Measurements from ENCODE around the gene KCTD19. TPM values are rescaled to one million over a fixed set of nuclear protein-coding genes. Genes with fewer than 3 reads are reported as not detected.
"Not testable (repeated sequence)": the region's sequence is repeated elsewhere in the genome, so short reads cannot be mapped to it uniquely, and the experiment has no call there.

The KCTD19 gene
- polyA plus RNA-seq, 2 donors = not detected

DNA sequence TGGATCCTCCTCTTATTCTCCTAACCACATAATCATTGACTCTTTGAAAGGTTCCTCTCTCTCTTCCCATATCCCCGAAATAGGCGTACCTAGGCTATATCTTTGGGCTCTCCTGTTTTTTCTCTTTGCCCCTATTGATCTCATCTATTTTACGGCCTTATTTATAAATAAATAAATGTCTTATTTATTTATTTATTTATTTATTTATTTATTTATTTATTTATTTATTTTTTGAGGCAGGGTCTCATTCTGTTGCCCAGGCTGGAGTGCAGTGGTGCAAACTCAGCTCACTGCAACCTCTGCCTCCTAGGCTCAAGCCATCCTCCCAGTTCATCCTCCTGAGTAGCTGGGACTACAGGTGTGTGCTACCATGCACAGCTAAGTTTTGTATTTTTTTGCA, 25.9 kb upstream of the KCTD19 start:
- not testable (repeated sequence) for H3K27me3 ChIP-seq (ENCODE audit: control insufficient read depth in 1 of 2, insufficient read depth in 2 of 2, low read length in 2 of 2); H3K9me3 ChIP-seq (ENCODE audit: control insufficient read depth in 2 of 2, insufficient read depth in 1 of 2, low read depth in 1 of 2, low read length in 1 of 2); H3K36me3 ChIP-seq (ENCODE audit: control insufficient read depth in 2 of 2, insufficient read depth in 2 of 2, low read length in 1 of 2); H3K4me3 ChIP-seq (ENCODE audit: low read depth in 1 of 2, low read length in 2 of 2); H3K4me1 ChIP-seq (ENCODE audit: control insufficient read depth in 2 of 2, insufficient read depth in 2 of 2, low read length in 1 of 2); H3K27ac ChIP-seq (ENCODE audit: low read depth in 2 of 2, low read length in 1 of 2)
- WGBS, 2 donors = 98% methylated on average over 3 of the region's 3 CpGs

DNA sequence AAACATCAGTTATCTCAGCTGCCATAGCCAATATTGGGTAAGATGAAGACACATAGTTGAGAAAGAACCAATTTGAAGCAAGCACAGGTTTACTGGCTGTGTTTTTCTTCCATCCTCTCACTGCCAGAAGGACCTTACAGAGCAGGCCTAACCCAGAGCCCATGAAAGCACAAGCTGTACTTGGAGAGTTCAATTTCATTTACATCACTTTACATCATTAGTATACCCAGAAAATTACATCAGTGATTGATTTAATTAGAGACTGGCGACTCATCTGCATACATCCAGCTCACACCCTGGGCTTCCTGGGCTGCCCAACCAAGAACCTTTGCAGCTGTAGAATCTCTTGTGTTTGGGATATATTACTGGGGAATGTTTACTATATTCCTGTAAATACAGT, 23.8 kb upstream of the KCTD19 start:
- 96 to 99% methylated on average over 1 of the region's 1 CpG for WGBS, 2 donors

GRCh38 chr16:67349172-67349571, 22.6 kb upstream of the KCTD19 start:
- H3K9me3 ChIP-seq (ENCODE audit: control insufficient read depth in 2 of 2, insufficient read depth in 1 of 2, low read depth in 1 of 2, low read length in 1 of 2) = no peaks in the 10 kb centered on the region
- no peak overlapping the region for H3K4me3 ChIP-seq (ENCODE audit: low read depth in 1 of 2, low read length in 2 of 2)
- no peaks in the 10 kb centered on the region for H3K36me3 ChIP-seq (ENCODE audit: control insufficient read depth in 2 of 2, insufficient read depth in 2 of 2, low read length in 1 of 2)
- H3K27me3 ChIP-seq (ENCODE audit: control insufficient read depth in 1 of 2, insufficient read depth in 2 of 2, low read length in 2 of 2) = no peaks in the 10 kb centered on the region
- H3K27ac ChIP-seq (ENCODE audit: low read depth in 2 of 2, low read length in 1 of 2) = no peak overlapping the region
- no peaks in the 10 kb centered on the region for H3K4me1 ChIP-seq (ENCODE audit: control insufficient read depth in 2 of 2, insufficient read depth in 2 of 2, low read length in 1 of 2)

More for the DNA sequence above, 23.8 kb upstream of the KCTD19 start:
- H3K27ac ChIP-seq (ENCODE audit: low read depth in 2 of 2, low read length in 1 of 2) = no peak overlapping the region
- no peaks in the 10 kb centered on the region for H3K9me3 ChIP-seq (ENCODE audit: control insufficient read depth in 2 of 2, insufficient read depth in 1 of 2, low read depth in 1 of 2, low read length in 1 of 2)
- no peaks in the 10 kb centered on the region for H3K4me1 ChIP-seq (ENCODE audit: control insufficient read depth in 2 of 2, insufficient read depth in 2 of 2, low read length in 1 of 2)
- no peaks in the 10 kb centered on the region for H3K27me3 ChIP-seq (ENCODE audit: control insufficient read depth in 1 of 2, insufficient read depth in 2 of 2, low read length in 2 of 2)
- H3K4me3 ChIP-seq (ENCODE audit: low read depth in 1 of 2, low read length in 2 of 2) = no peak overlapping the region
- H3K36me3 ChIP-seq (ENCODE audit: control insufficient read depth in 2 of 2, insufficient read depth in 2 of 2, low read length in 1 of 2) = no peaks in the 10 kb centered on the region

DNA sequence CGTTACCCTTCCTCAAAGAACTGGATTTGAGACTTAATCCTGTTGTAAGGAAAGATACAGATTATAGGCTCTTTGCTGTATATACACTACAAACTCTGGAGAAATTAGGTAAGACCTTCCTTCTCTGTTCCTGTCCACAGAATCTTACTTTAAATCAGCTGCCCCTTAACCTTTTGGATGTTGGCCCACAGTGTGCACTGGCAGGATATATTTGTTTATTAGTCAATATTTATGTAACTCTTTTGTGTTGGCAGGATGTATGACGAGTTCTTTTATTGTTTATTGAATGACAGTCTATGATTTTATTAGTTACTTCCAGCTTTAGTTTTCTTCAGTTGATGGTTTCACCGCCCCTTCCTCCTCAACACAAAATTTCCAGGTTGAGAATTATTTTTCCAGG, 19.8 kb upstream of the KCTD19 start:
- Histone ChIP-seq H3K4me1 (ENCODE audit: control insufficient read depth in 2 of 2, insufficient read depth in 2 of 2, low read length in 1 of 2) (no peaks in the 10 kb centered on the region), H3K9me3 (ENCODE audit: control insufficient read depth in 2 of 2, insufficient read depth in 1 of 2, low read depth in 1 of 2, low read length in 1 of 2) (no peaks in the 10 kb centered on the region), H3K36me3 (ENCODE audit: control insufficient read depth in 2 of 2, insufficient read depth in 2 of 2, low read length in 1 of 2) (no peaks in the 10 kb centered on the region), H3K27me3 (ENCODE audit: control insufficient read depth in 1 of 2, insufficient read depth in 2 of 2, low read length in 2 of 2) (no peaks in the 10 kb centered on the region), H3K27ac (ENCODE audit: low read depth in 2 of 2, low read length in 1 of 2) (no peak overlapping the region), H3K4me3 (ENCODE audit: low read depth in 1 of 2, low read length in 2 of 2) (no peak overlapping the region)
- WGBS, 2 donors = 68 to 74% methylated on average over 3 of the region's 3 CpGs

GRCh38 chr16:67345401-67345800, 18.9 kb upstream of the KCTD19 start:
- WGBS, 2 donors = 37 to 57% methylated on average over 1 of the region's 1 CpG
- H3K27ac ChIP-seq (ENCODE audit: low read depth in 2 of 2, low read length in 1 of 2) = no peak overlapping the region

DNA sequence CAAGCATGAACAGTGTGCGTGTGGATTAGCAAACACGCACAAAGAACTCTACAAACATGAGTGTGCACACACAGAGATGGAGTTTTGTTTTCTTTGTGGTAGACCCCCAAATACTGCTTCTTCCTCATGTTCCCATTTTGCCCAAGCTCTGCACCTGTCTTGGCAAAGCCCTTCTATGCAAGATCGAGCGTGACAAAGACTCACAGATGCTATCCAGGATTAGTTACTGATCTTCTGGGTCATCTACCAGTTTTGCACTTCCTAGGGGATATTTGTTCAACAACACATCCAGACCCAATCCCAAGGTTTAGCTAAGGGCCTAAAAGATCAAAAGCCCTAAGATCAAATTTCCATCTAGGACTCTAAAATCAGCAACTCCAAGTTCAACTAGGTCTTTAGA, 16.1 kb upstream of the KCTD19 start:
- Histone ChIP-seq H3K27me3 (ENCODE audit: control insufficient read depth in 1 of 2, insufficient read depth in 2 of 2, low read length in 2 of 2) (no peaks in the 10 kb centered on the region), H3K4me3 (ENCODE audit: low read depth in 1 of 2, low read length in 2 of 2) (no peak overlapping the region), H3K9me3 (ENCODE audit: control insufficient read depth in 2 of 2, insufficient read depth in 1 of 2, low read depth in 1 of 2, low read length in 1 of 2) (no peaks in the 10 kb centered on the region), H3K4me1 (ENCODE audit: control insufficient read depth in 2 of 2, insufficient read depth in 2 of 2, low read length in 1 of 2) (no peaks in the 10 kb centered on the region), H3K36me3 (ENCODE audit: control insufficient read depth in 2 of 2, insufficient read depth in 2 of 2, low read length in 1 of 2) (no peaks in the 10 kb centered on the region), H3K27ac (ENCODE audit: low read depth in 2 of 2, low read length in 1 of 2) (no peak overlapping the region)
- 83 to 95% methylated on average over 4 of the region's 4 CpGs for WGBS, 2 donors

More at GRCh38 chr16:67345401-67345800, 18.9 kb upstream of the KCTD19 start:
- Histone ChIP-seq H3K9me3 (ENCODE audit: control insufficient read depth in 2 of 2, insufficient read depth in 1 of 2, low read depth in 1 of 2, low read length in 1 of 2) (no peaks in the 10 kb centered on the region), H3K4me3 (ENCODE audit: low read depth in 1 of 2, low read length in 2 of 2) (no peak overlapping the region), H3K27me3 (ENCODE audit: control insufficient read depth in 1 of 2, insufficient read depth in 2 of 2, low read length in 2 of 2) (no peaks in the 10 kb centered on the region), H3K36me3 (ENCODE audit: control insufficient read depth in 2 of 2, insufficient read depth in 2 of 2, low read length in 1 of 2) (no peaks in the 10 kb centered on the region), H3K4me1 (ENCODE audit: control insufficient read depth in 2 of 2, insufficient read depth in 2 of 2, low read length in 1 of 2) (no peaks in the 10 kb centered on the region)

DNA sequence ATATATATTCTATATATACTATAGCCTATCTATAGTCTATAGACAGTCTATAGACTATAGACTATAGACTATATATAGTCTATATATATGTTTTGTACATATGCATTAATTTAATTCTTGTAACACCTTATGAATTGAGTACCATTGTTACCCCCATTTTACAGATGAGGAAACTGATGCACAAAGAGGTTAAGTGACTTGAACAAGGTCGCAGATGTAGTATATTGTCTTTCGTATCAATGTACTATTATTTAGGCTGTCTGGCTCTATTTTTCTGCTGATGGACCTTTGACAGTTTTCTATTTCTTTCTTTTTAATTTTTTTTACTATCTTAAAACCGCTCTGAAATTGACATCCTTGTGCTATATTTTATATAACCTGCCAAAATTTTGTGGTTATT, 14.7 kb upstream of the KCTD19 start:
- H3K9me3 ChIP-seq (ENCODE audit: control insufficient read depth in 2 of 2, insufficient read depth in 1 of 2, low read depth in 1 of 2, low read length in 1 of 2) = no peaks in the 10 kb centered on the region
- 89 to 90% methylated on average over 3 of the region's 3 CpGs for WGBS, 2 donors
- H3K27me3 ChIP-seq (ENCODE audit: control insufficient read depth in 1 of 2, insufficient read depth in 2 of 2, low read length in 2 of 2) = no peaks in the 10 kb centered on the region
- H3K4me3 ChIP-seq (ENCODE audit: low read depth in 1 of 2, low read length in 2 of 2) = no peak overlapping the region
- H3K4me1 ChIP-seq (ENCODE audit: control insufficient read depth in 2 of 2, insufficient read depth in 2 of 2, low read length in 1 of 2) = no peaks in the 10 kb centered on the region
- no peaks in the 10 kb centered on the region for H3K36me3 ChIP-seq (ENCODE audit: control insufficient read depth in 2 of 2, insufficient read depth in 2 of 2, low read length in 1 of 2)
- no peak overlapping the region for H3K27ac ChIP-seq (ENCODE audit: low read depth in 2 of 2, low read length in 1 of 2)

- H3K27me3 ChIP-seq (ENCODE audit: control insufficient read depth in 1 of 2, insufficient read depth in 2 of 2, low read length in 2 of 2) = no peaks in the 10 kb centered on the region
- H3K9me3 ChIP-seq (ENCODE audit: control insufficient read depth in 2 of 2, insufficient read depth in 1 of 2, low read depth in 1 of 2, low read length in 1 of 2) = no peaks in the 10 kb centered on the region
- H3K4me3 ChIP-seq (ENCODE audit: low read depth in 1 of 2, low read length in 2 of 2) = no peak overlapping the region
- WGBS, 2 donors = 27 to 45% methylated on average over 2 of the region's 2 CpGs
- no peak overlapping the region for H3K27ac ChIP-seq (ENCODE audit: low read depth in 2 of 2, low read length in 1 of 2)
- no peaks in the 10 kb centered on the region for H3K4me1 ChIP-seq (ENCODE audit: control insufficient read depth in 2 of 2, insufficient read depth in 2 of 2, low read length in 1 of 2)
- H3K36me3 ChIP-seq (ENCODE audit: control insufficient read depth in 2 of 2, insufficient read depth in 2 of 2, low read length in 1 of 2) = no peaks in the 10 kb centered on the region
These were observed 12.9 kb upstream of the KCTD19 start for GRCh38 chr16:67339453-67339852.

DNA sequence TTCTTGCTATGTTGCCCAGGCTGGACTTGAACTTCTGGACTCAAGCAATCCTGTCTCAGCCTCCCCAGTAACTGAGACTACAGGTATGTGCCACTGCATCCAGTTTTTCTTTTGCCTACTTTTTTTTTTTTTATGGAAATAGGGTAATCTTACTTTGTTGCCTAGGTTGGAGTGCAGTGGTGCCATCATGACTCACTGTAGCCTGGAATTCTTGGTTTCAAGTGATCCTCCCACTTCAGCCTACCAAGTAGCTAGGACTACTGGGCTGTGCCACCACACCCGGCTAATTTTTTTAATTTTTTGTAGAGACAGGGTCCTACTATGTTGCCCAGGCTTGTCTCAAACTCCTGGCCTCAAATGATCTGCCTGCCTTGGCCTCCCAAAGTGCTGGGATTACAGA, 10.1 kb upstream of the KCTD19 start:
- no peaks in the 10 kb centered on the region for H3K36me3 ChIP-seq (ENCODE audit: control insufficient read depth in 2 of 2, insufficient read depth in 2 of 2, low read length in 1 of 2)
- no peaks in the 10 kb centered on the region for H3K4me1 ChIP-seq (ENCODE audit: control insufficient read depth in 2 of 2, insufficient read depth in 2 of 2, low read length in 1 of 2)
- no peak overlapping the region for H3K4me3 ChIP-seq (ENCODE audit: low read depth in 1 of 2, low read length in 2 of 2)
- no peak overlapping the region for H3K27ac ChIP-seq (ENCODE audit: low read depth in 2 of 2, low read length in 1 of 2)
- no peaks in the 10 kb centered on the region for H3K9me3 ChIP-seq (ENCODE audit: control insufficient read depth in 2 of 2, insufficient read depth in 1 of 2, low read depth in 1 of 2, low read length in 1 of 2)
- no peaks in the 10 kb centered on the region for H3K27me3 ChIP-seq (ENCODE audit: control insufficient read depth in 1 of 2, insufficient read depth in 2 of 2, low read length in 2 of 2)
- WGBS, 2 donors = 78 to 80% methylated on average over 1 of the region's 1 CpG

DNA sequence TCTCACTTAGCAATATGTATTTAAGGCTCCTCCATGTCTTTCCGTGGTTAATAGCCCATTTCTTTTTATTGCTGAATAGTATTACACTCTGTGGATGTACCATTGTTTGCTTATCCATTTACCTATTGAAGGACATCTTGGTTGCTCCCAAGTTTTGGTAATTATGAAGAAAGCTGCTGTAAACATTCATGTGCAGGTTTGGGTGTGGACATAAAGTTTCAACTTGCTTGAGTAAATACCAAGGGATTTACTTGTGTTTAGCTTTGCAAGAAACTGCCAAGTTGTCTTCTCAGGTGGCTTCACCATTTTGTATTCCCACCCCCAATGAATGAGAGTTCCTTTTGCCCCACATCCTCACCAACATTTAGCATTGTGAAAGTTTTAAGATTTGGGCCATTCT, 9.6 kb upstream of the KCTD19 start:
- no peak overlapping the region for H3K4me3 ChIP-seq (ENCODE audit: low read depth in 1 of 2, low read length in 2 of 2)
- no peak overlapping the region for H3K27ac ChIP-seq (ENCODE audit: low read depth in 2 of 2, low read length in 1 of 2)
- H3K4me1 ChIP-seq (ENCODE audit: control insufficient read depth in 2 of 2, insufficient read depth in 2 of 2, low read length in 1 of 2) = no peaks in the 10 kb centered on the region
- no peaks in the 10 kb centered on the region for H3K36me3 ChIP-seq (ENCODE audit: control insufficient read depth in 2 of 2, insufficient read depth in 2 of 2, low read length in 1 of 2)
- WGBS, 2 donors = 50 to 62% methylated on average over 1 of the region's 1 CpG
- no peaks in the 10 kb centered on the region for H3K27me3 ChIP-seq (ENCODE audit: control insufficient read depth in 1 of 2, insufficient read depth in 2 of 2, low read length in 2 of 2)
- no peaks in the 10 kb centered on the region for H3K9me3 ChIP-seq (ENCODE audit: control insufficient read depth in 2 of 2, insufficient read depth in 1 of 2, low read depth in 1 of 2, low read length in 1 of 2)
